ENCODE results near the gene DZIP3. TPM values are rescaled to one million over a fixed set of nuclear protein-coding genes. Genes with fewer than 3 reads are reported as not detected.

The DZIP3 gene, protein sequence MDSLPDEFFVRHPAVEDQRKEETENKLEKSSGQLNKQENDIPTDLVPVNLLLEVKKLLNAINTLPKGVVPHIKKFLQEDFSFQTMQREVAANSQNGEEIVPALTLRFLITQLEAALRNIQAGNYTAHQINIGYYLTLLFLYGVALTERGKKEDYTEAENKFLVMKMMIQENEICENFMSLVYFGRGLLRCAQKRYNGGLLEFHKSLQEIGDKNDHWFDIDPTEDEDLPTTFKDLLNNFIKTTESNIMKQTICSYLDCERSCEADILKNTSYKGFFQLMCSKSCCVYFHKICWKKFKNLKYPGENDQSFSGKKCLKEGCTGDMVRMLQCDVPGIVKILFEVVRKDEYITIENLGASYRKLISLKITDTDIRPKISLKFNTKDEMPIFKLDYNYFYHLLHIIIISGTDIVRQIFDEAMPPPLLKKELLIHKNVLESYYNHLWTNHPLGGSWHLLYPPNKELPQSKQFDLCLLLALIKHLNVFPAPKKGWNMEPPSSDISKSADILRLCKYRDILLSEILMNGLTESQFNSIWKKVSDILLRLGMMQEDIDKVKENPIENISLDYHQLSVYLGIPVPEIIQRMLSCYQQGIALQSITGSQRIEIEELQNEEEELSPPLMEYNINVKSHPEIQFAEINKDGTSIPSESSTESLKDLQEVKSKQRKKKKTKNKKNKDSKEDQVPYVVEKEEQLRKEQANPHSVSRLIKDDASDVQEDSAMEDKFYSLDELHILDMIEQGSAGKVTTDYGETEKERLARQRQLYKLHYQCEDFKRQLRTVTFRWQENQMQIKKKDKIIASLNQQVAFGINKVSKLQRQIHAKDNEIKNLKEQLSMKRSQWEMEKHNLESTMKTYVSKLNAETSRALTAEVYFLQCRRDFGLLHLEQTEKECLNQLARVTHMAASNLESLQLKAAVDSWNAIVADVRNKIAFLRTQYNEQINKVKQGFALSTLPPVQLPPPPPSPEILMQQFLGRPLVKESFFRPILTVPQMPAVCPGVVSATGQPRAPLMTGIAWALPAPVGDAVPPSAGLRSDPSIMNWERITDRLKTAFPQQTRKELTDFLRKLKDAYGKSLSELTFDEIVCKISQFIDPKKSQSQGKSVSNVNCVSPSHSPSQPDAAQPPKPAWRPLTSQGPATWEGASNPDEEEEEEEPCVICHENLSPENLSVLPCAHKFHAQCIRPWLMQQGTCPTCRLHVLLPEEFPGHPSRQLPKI
- 51.1 TPM for total RNA-seq

DNA sequence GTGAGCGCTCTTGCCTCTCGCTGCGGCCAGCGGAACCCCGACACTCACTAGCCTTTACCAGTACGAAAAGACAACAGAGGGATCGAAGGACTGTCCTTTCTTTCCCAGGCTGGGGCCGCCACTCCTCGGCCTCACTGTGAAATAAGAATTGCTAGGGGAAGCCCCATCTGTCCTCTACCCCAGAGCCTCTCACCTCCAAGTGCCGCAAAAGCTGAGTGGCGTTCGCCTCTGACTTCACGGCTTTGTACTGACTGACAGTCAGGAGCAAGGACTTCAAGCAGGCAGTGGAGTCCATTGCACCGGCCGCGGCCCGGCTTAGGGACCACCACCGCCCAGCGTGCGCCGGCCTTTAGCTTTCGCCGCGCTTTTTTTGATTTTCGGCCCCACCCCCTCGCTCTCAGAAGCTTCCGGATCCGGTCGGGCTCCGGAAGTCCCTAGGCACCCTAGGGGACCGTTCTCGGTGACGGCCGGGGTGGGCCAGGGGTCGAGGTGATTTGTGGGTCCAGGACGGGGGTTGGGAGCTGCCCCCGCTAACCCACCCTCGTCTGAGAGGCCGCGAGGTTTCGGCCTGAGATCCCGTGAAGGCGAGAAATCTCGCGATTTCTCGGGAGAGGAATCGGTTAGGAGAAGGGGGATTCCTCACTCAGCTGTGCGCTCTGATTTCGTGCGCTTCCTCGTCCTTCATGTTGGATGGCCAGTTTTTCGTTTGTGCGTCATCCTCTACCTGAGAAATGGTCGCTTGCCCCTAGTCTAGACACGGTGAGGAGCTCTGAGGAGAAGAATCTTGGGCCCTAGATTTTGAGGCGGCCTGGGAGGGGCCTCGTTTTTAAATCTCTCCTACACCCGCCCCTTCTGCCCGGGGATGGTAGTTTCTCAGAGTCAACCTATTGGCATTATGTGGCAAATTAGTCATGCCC is at the start of gene DZIP3, which contains the start of gene CIP2A:
DZIP3 (plus strand) TSS at position 642 of the 917 bp plus-strand sequence. CDS start 15,685 bp downstream, outside the sequence.
CIP2A (minus strand) TSS at position 358 of the 917 bp plus-strand sequence; CDS start at position 295, 63 bp downstream.

Other genes starting within 250 kb of the DZIP3 start
- gene MYH15, start 79.1 kb upstream of the DZIP3 start, total RNA-seq: 58.3 TPM
- gene CIP2A, start 284 bp upstream of the DZIP3 start, total RNA-seq: 18.5 TPM
- gene RETNLB, start 167.7 kb downstream of the DZIP3 start, total RNA-seq: not detected
- 0.82 TPM for gene TRAT1, start 233.1 kb downstream of the DZIP3 start, total RNA-seq

All from camera-type eye (tissue), 1 donor.